Left lung (tissue), 10 donors: Measurements from ENCODE around the gene SLC35G6. TPM values are rescaled to one million over a fixed set of nuclear protein-coding genes. Genes with fewer than 3 reads are reported as not detected.

ENCODE experiments used
- ATAC-seq: fragments of 200-7000 bp; cut with Tn5 transposase; one replicate; pipeline ENCODE4 v1.9.1; 2020; ENCODE audit warnings: moderate library complexity
- DNase-seq, 4 donors: peaks; one replicate each; pipeline ENCODE4 v3.0.0-alpha.2; 2013 to 2020
- H3K27ac ChIP-seq, 2 donors: fragments of 200-600 bp; sonication (generic) in 1 of 2; one replicate each; pipeline versions ENCODE4 v1.5.0 to v1.8.0; 2020 to 2021
- H3K27me3 ChIP-seq, 2 donors: fragments of 200-600 bp; sonication (generic) in 1 of 2; one replicate each; pipeline versions ENCODE4 v1.5.0 to v1.8.0; 2020 to 2021
- H3K36me3 ChIP-seq, 2 donors: fragments of 200-600 bp; sonication (generic) in 1 of 2; one replicate each; pipeline versions ENCODE4 v1.5.0 to v1.8.0; 2020 to 2021
- H3K4me1 ChIP-seq, 2 donors: fragments of 200-600 bp; one replicate each; pipeline ENCODE4 v1.8.0; 2021
- H3K4me3 ChIP-seq, 2 donors: fragments of 200-600 bp; sonication (generic) in 1 of 2; one replicate each; pipeline versions ENCODE4 v1.5.0 to v1.8.0; 2020 to 2021; ENCODE audit warnings: mild to moderate bottlenecking in 1 of 2
- H3K9me3 ChIP-seq, 2 donors: fragments of 200-600 bp; sonication (generic) in 1 of 2; one replicate each; pipeline versions ENCODE4 v1.5.0 to v1.8.0; 2020 to 2021
- intact Hi-C, 2 donors: fragments of 100-400 bp; cut with DNase I; formaldehyde crosslinking; loops; one replicate each; pipeline versions ENCODE4 v1.11.2 to v1.14.2; 2022
- polyA plus RNA-seq, 6 donors: library from polyadenylated mRNA; unstranded; fragments of 120-200 nt; gene quantifications; one replicate each; pipeline ENCODE4 v1.2.1, GENCODE V29; 2013; ENCODE audit not compliant: insufficient read length in 6 of 6
- total RNA-seq, 2 donors: library from RNA; stranded (reverse); fragmentation: NEBNext Ultra II Directional; extraction: Animal tissue kit (Norgen Biotek cat#: 25700); gene quantifications; one replicate each; pipeline ENCODE4 v1.2.1, GENCODE V29; 2021
- TF ChIP-seq, protein P1 (sequence below), 2 donors: fragments of 200-600 bp; sonication (generic) in 1 of 2; IDR thresholded peaks; one replicate each; pipeline versions ENCODE4 v1.5.0 to v1.8.0; 2021; ENCODE audit warnings: antibody characterized with exemption in 2 of 2
- donor health status: DM: no; HTN: yes; CAD: no.
- donor health status: DM: no; HTN: no; CAD: no.

The SLC35G6 gene
- total and polyA plus RNA-seq, 8 donors = 0.17 to 0.35 (median 0.35) TPM; not detected in 2

DNA sequence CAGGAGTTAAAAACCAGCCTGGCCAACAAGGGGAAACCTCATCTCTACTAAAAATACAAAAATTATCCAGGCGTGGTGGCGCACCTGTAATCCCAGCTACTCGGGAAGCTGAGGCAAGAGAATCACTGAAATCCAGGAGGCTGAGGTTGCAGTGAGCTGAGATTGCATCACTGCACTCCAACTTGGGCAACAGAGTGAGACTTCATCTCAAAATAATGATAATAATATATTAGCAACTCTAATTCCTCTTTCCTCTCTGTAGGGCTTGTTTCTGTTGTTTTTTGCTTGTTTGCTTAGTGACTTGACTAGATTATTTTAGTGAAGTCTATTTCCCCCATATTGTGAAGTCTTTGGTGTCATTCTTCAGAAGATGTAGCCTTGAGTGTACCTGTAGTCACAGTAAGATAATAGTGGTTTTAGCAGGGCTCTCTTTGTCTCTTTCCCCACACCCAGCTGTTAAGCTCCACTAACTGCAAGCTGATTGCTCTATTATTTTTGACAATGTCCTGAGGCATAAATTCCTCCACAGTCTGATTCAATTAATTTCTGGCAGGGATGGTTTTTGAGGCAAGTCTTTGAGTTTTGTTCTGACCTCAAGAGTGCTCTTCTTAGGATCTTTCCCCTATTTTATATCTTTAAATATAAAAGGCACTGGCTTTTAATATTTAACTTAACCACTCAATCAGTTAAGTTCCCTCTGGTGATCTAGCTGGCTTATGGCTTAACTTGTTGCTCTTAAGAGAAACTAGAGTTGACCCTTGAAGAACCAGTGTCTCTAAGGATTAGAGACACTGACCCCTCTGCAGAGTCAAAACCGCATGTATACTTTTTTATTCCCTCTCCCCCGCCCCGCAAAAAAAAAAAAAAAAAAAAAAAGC is 49.0 kb downstream of the SLC35G6 start:
- no peak for ATAC-seq
- intact Hi-C loops = no loop called here
- Histone ChIP-seq H3K36me3 (no peaks in the 10 kb centered on the region), H3K4me3 (no peak overlapping the region), H3K9me3 (peaks cover 0 to 26% of the 10 kb centered on the region in 2 donors), H3K4me1 (no peaks in the 10 kb centered on the region), H3K27ac (no peak overlapping the region), H3K27me3 (no peaks in the 10 kb centered on the region)
- TF ChIP-seq, protein P1, sequence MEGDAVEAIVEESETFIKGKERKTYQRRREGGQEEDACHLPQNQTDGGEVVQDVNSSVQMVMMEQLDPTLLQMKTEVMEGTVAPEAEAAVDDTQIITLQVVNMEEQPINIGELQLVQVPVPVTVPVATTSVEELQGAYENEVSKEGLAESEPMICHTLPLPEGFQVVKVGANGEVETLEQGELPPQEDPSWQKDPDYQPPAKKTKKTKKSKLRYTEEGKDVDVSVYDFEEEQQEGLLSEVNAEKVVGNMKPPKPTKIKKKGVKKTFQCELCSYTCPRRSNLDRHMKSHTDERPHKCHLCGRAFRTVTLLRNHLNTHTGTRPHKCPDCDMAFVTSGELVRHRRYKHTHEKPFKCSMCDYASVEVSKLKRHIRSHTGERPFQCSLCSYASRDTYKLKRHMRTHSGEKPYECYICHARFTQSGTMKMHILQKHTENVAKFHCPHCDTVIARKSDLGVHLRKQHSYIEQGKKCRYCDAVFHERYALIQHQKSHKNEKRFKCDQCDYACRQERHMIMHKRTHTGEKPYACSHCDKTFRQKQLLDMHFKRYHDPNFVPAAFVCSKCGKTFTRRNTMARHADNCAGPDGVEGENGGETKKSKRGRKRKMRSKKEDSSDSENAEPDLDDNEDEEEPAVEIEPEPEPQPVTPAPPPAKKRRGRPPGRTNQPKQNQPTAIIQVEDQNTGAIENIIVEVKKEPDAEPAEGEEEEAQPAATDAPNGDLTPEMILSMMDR (IDR thresholded peaks at IDR 0.05) = no peak
- no peak for DNase-seq

Other genes with a start within 250 kb of the SLC35G6 start
Only the 30 nearest of the 40 such genes appear.
- under 1 TPM; 0.60 to 0.85 TPM for gene SLC2A4, start 199.7 kb upstream of the SLC35G6 start, total RNA-seq
- gene SLC2A4, start 199.7 kb upstream of the SLC35G6 start, polyA plus RNA-seq = 1 to 10 TPM in 4 of 6 donors, under 1 TPM in 2; 0.93 to 1.5 (median 1.3) TPM
- under 1 TPM; 0.37 to 0.67 TPM for gene YBX2, start 186.8 kb upstream of the SLC35G6 start, total RNA-seq
- 1 to 10 TPM; 1.3 to 2.5 (median 1.6) TPM for gene YBX2, start 186.8 kb upstream of the SLC35G6 start, polyA plus RNA-seq
- 100 to 1,000 TPM; 307 to 622 TPM for gene EIF5A, start 173.8 kb upstream of the SLC35G6 start, total RNA-seq
- gene EIF5A, start 173.8 kb upstream of the SLC35G6 start, polyA plus RNA-seq = 100 to 1,000 TPM; 213 to 323 (median 262) TPM
- 10 to 100 TPM; 48.2 to 54.9 TPM for gene GPS2, start 166.1 kb upstream of the SLC35G6 start, total RNA-seq
- gene GPS2, start 166.1 kb upstream of the SLC35G6 start, polyA plus RNA-seq = 100 to 1,000 TPM in 1 of 6 donors, 10 to 100 TPM in 5; 73.0 to 102 (median 81.9) TPM
- gene NEURL4, start 152.1 kb upstream of the SLC35G6 start, total RNA-seq = 10 to 100 TPM; 27.8 to 35.2 TPM
- gene NEURL4, start 152.1 kb upstream of the SLC35G6 start, polyA plus RNA-seq = 10 to 100 TPM; 22.2 to 36.8 (median 27.9) TPM
- gene ACAP1, start 144.9 kb upstream of the SLC35G6 start, total RNA-seq = 10 to 100 TPM in 1 of 2 donors, 1 to 10 TPM in 1; 9.9 to 51.4 TPM
- gene ACAP1, start 144.9 kb upstream of the SLC35G6 start, polyA plus RNA-seq = 10 to 100 TPM in 2 of 6 donors, 1 to 10 TPM in 4; 6.7 to 11.3 (median 8.1) TPM
- 10 to 100 TPM; 10.3 to 10.7 TPM for gene KCTD11, start 129.3 kb upstream of the SLC35G6 start, total RNA-seq
- gene KCTD11, start 129.3 kb upstream of the SLC35G6 start, polyA plus RNA-seq = 10 to 100 TPM in 3 of 6 donors, 1 to 10 TPM in 3; 8.3 to 13.1 (median 9.9) TPM
- gene TMEM95, start 126.3 kb upstream of the SLC35G6 start, total RNA-seq = not detected
- not detected for gene TMEM95, start 126.3 kb upstream of the SLC35G6 start, polyA plus RNA-seq
- gene TNK1, start 100.4 kb upstream of the SLC35G6 start, total RNA-seq = 1 to 10 TPM; 6.1 to 6.4 TPM
- gene TNK1, start 100.4 kb upstream of the SLC35G6 start, polyA plus RNA-seq = 1 to 10 TPM; 5.3 to 8.7 (median 6.4) TPM
- gene PLSCR3, start 86.9 kb upstream of the SLC35G6 start, total RNA-seq = 10 to 100 TPM; 42.0 to 42.7 TPM
- 10 to 100 TPM; 46.0 to 62.5 (median 57.7) TPM for gene PLSCR3, start 86.9 kb upstream of the SLC35G6 start, polyA plus RNA-seq
- 10 to 100 TPM; 50.7 to 56.0 TPM for gene TMEM256, start 77.3 kb upstream of the SLC35G6 start, total RNA-seq
- 10 to 100 TPM; 70.7 to 75.7 (median 72.5) TPM for gene TMEM256, start 77.3 kb upstream of the SLC35G6 start, polyA plus RNA-seq
- 10 to 100 TPM; 14.8 to 20.1 TPM for gene NLGN2, start 73.6 kb upstream of the SLC35G6 start, total RNA-seq
- gene NLGN2, start 73.6 kb upstream of the SLC35G6 start, polyA plus RNA-seq = 10 to 100 TPM; 25.3 to 34.4 (median 30.1) TPM
- gene SPEM1, start 61.1 kb upstream of the SLC35G6 start, total RNA-seq = not detected
- not detected for gene SPEM1, start 61.1 kb upstream of the SLC35G6 start, polyA plus RNA-seq
- not detected for gene SPEM2, start 55.8 kb upstream of the SLC35G6 start, total RNA-seq
- gene SPEM2, start 55.8 kb upstream of the SLC35G6 start, polyA plus RNA-seq = not detected
- not detected for gene SPEM3, start 52.6 kb upstream of the SLC35G6 start, total RNA-seq
- gene SPEM3, start 52.6 kb upstream of the SLC35G6 start, polyA plus RNA-seq = not detected
- gene TMEM102, start 46.0 kb upstream of the SLC35G6 start, total RNA-seq = 1 to 10 TPM; 7.2 to 9.6 TPM
- gene TMEM102, start 46.0 kb upstream of the SLC35G6 start, polyA plus RNA-seq = 1 to 10 TPM; 2.1 to 3.3 (median 2.6) TPM
- 1 to 10 TPM in 1 of 2 donors, under 1 TPM in 1; 0.97 to 1.7 TPM for gene FGF11, start 41.9 kb upstream of the SLC35G6 start, total RNA-seq
- 1 to 10 TPM; 1.7 to 2.8 (median 2.3) TPM for gene FGF11, start 41.9 kb upstream of the SLC35G6 start, polyA plus RNA-seq
- 10 to 100 TPM; 10.6 to 12.1 TPM for gene CHRNB1, start 36.4 kb upstream of the SLC35G6 start, total RNA-seq
- gene CHRNB1, start 36.4 kb upstream of the SLC35G6 start, polyA plus RNA-seq = 10 to 100 TPM in 2 of 6 donors, 1 to 10 TPM in 4; 7.0 to 10.3 (median 9.6) TPM
- 10 to 100 TPM; 46.2 to 63.2 TPM for gene ZBTB4, start 1.8 kb upstream of the SLC35G6 start, total RNA-seq
- 10 to 100 TPM; 39.7 to 49.7 (median 42.8) TPM for gene ZBTB4, start 1.8 kb upstream of the SLC35G6 start, polyA plus RNA-seq
- 100 to 1,000 TPM in 1 of 2 donors, 10 to 100 TPM in 1; 90.8 to 116 TPM for gene POLR2A, start 2.9 kb downstream of the SLC35G6 start, total RNA-seq
- 100 to 1,000 TPM in 4 of 6 donors, 10 to 100 TPM in 2; 97.2 to 118 (median 109) TPM for gene POLR2A, start 2.9 kb downstream of the SLC35G6 start, polyA plus RNA-seq
- 10 to 100 TPM; 48.5 to 50.5 TPM for gene TNFSF12, start 67.6 kb downstream of the SLC35G6 start, total RNA-seq
- 10 to 100 TPM; 23.6 to 30.7 (median 28.4) TPM for gene TNFSF12, start 67.6 kb downstream of the SLC35G6 start, polyA plus RNA-seq
- gene TNFSF13, start 77.3 kb downstream of the SLC35G6 start, total RNA-seq = 10 to 100 TPM; 79.2 to 87.4 TPM
- gene TNFSF13, start 77.3 kb downstream of the SLC35G6 start, polyA plus RNA-seq = 10 to 100 TPM; 13.5 to 21.9 (median 19.8) TPM
- gene SENP3, start 80.5 kb downstream of the SLC35G6 start, total RNA-seq = 10 to 100 TPM; 43.5 to 48.6 TPM
- 10 to 100 TPM; 61.9 to 72.5 (median 69.5) TPM for gene SENP3, start 80.5 kb downstream of the SLC35G6 start, polyA plus RNA-seq
- 100 to 1,000 TPM; 305 to 427 TPM for gene CD68, start 98.2 kb downstream of the SLC35G6 start, total RNA-seq
- gene CD68, start 98.2 kb downstream of the SLC35G6 start, polyA plus RNA-seq = 10 to 100 TPM; 23.1 to 35.7 (median 30.5) TPM
- gene MPDU1, start 102.4 kb downstream of the SLC35G6 start, total RNA-seq = 10 to 100 TPM; 81.4 to 87.5 TPM
- 10 to 100 TPM; 77.8 to 96.1 (median 85.8) TPM for gene MPDU1, start 102.4 kb downstream of the SLC35G6 start, polyA plus RNA-seq
- gene SOX15, start 108.6 kb downstream of the SLC35G6 start, total RNA-seq = under 1 TPM in 1 of 2 donors, not detected in 1; 0.31 TPM
- gene SOX15, start 108.6 kb downstream of the SLC35G6 start, polyA plus RNA-seq = 1 to 10 TPM; 1.5 to 2.0 (median 1.9) TPM
- gene FXR2, start 133.5 kb downstream of the SLC35G6 start, total RNA-seq = 10 to 100 TPM; 30.6 to 34.6 TPM
- 10 to 100 TPM; 35.9 to 47.5 (median 40.5) TPM for gene FXR2, start 133.5 kb downstream of the SLC35G6 start, polyA plus RNA-seq
- 10 to 100 TPM; 59.8 to 77.3 TPM for gene SAT2, start 146.4 kb downstream of the SLC35G6 start, total RNA-seq
- gene SAT2, start 146.4 kb downstream of the SLC35G6 start, polyA plus RNA-seq = 10 to 100 TPM; 78.2 to 95.9 (median 87.2) TPM
- gene SHBG, start 148.7 kb downstream of the SLC35G6 start, total RNA-seq = under 1 TPM in 1 of 2 donors, not detected in 1; 0.50 TPM
- gene SHBG, start 148.7 kb downstream of the SLC35G6 start, polyA plus RNA-seq = 1 to 10 TPM in 5 of 6 donors, under 1 TPM in 1; 0.72 to 2.2 (median 1.3) TPM
- gene ATP1B2, start 169.5 kb downstream of the SLC35G6 start, total RNA-seq = 1 to 10 TPM in 1 of 2 donors, under 1 TPM in 1; 0.68 to 2.4 TPM
- 10 to 100 TPM; 23.2 to 31.3 (median 28.7) TPM for gene ATP1B2, start 169.5 kb downstream of the SLC35G6 start, polyA plus RNA-seq